DMS114 treated with DMSO at 0.1 percent for 48 hours (cell line): ENCODE results near the gene PLXNB2.
"Not testable (repeated sequence)": the region's sequence is repeated elsewhere in the genome, so short reads cannot be mapped to it uniquely, and the experiment has no call there.

Experiments used
- DNase-seq: peaks from one replicate; lab custom pipeline; 2025; ENCODE audit not compliant: unreplicated experiment; lab: John Stamatoyannopoulos, UW

Gene PLXNB2

GRCh38 chr22:50306753-50307749 is at the start of gene PLXNB2:
PLXNB2 (minus strand) TSS chr22:50307646; CDS start chr22:50290584, 17,062 bp downstream.
- peak; percentile 22 for DNase-seq

GRCh38 chr22:50357222-50357621 is 49.8 kb upstream of the PLXNB2 start:
- no peak for DNase-seq

GRCh38 chr22:50356186-50356585 is 48.7 kb upstream of the PLXNB2 start:
- DNase-seq, result no peak

- DNase-seq, result no peak
Observed at GRCh38 chr22:50348058-50348457, 40.6 kb upstream of the PLXNB2 start.

GRCh38 chr22:50347157-50347556 is 39.7 kb upstream of the PLXNB2 start:
- no peak for DNase-seq

GRCh38 chr22:50346470-50346869 is 39.0 kb upstream of the PLXNB2 start:
- DNase-seq, result no peak

GRCh38 chr22:50343541-50343935 is 36.1 kb upstream of the PLXNB2 start:
- DNase-seq, result no peak

GRCh38 chr22:50342651-50343540 is 35.5 kb upstream of the PLXNB2 start, which contains the start of gene PPP6R2:
PPP6R2 (plus strand) TSS chr22:50343327; CDS start chr22:50393909, 50,582 bp downstream.
- peak; percentile 24 for DNase-seq

- peak; percentile 81 for DNase-seq
Observed at GRCh38 chr22:50341977-50342650, 34.7 kb upstream of the PLXNB2 start.

GRCh38 chr22:50339945-50340879 is 32.8 kb upstream of the PLXNB2 start:
- no peak for DNase-seq

- DNase-seq, result no peak
Observed at GRCh38 chr22:50338860-50339462, 31.5 kb upstream of the PLXNB2 start.

- no peak for DNase-seq
Observed at GRCh38 chr22:50338042-50338573, 30.7 kb upstream of the PLXNB2 start.

GRCh38 chr22:50337262-50338041 is 30.0 kb upstream of the PLXNB2 start:
- DNase-seq, result no peak

GRCh38 chr22:50334433-50334832 is 27.0 kb upstream of the PLXNB2 start:
- not testable (repeated sequence) for DNase-seq

- DNase-seq, result no peak
Observed at GRCh38 chr22:50329236-50329635, 21.8 kb upstream of the PLXNB2 start.

GRCh38 chr22:50327711-50328019 is 20.2 kb upstream of the PLXNB2 start:
- no peak for DNase-seq

- DNase-seq, result peak; percentile 69
Observed at GRCh38 chr22:50326956-50327710, 19.7 kb upstream of the PLXNB2 start, which contains the start of gene DENND6B. DENND6B (minus strand) TSS chr22:50327012; CDS start chr22:50326988, 24 bp downstream.
